NCI-H2107 treated with DMSO at 0.1 percent for 48 hours (cell line): Measurements from ENCODE around the gene LRWD1.

Experiments used
- DNase-seq: peaks from one replicate; lab custom pipeline; 2025; ENCODE audit not compliant: unreplicated experiment; lab: John Stamatoyannopoulos, UW

Gene LRWD1

DNA sequence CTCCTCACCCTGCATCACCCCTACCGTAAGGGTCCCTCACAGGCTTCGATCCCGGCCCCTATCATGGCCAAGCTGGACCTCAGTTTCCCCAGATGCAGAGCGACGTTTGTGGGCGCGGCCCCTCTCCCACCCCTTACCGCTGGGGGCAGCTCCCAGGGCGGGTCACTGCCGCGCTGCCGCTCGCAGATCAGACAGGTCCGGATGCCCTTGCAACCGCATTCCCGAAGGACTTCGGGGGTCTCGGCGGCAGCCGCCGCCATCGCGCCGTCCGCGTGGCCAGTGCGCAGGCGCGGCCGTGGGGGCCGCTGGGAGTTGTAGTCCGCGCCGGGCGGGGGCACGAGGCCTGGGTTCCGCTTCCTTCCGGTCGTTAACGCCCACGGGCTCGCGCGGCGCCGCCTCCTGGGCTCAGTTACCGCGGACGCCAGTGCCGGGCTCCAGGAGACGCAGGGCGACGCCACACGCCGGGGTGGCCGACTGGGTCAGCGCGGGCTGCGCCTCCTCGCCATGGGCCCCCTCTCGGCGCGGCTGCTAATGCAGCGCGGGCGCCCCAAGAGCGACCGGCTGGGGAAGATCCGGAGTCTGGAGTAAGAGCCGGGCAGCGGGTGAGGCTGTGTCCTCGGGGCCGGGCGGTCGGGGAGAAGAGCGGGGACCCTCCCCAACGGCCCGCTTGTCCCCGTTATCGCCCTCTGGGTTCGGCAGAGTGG lies at the start of gene LRWD1, which contains the start of gene ALKBH4:
Gene LRWD1, plus strand, starts transcription at position 408 of the 704 bp plus-strand sequence. Its CDS starts 97 bp downstream, at position 505.
Gene ALKBH4, minus strand, starts transcription at position 287 of the 704 bp plus-strand sequence. Its CDS starts 27 bp downstream, at position 260.
- peak; percentile 80 for DNase-seq

DNA sequence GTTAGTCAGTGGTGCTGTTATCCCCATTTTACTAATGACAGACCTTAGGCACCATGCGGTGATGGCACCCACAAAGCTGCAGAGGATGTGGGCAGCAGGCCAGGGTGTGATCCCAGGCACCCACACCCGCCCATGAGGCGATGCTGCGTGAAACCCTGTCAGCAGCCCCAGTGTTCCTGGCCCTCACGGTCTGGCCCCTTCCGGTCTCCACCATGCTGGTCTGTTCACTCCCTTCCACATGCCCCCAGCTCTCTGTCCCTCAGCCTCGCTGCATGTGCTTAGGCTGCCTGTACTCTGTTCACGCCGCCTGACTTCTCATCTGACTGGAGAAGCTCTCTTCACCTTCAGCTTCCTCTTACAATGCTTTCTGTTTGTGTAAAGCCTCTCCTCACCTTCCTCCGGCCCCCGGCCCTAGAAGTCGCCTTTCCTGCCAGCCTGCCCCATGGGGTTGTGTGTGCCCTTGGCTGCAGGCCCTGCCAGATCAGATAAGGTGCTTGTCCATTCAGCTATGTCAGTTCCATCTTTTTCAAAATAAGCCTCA lies 49.0 kb upstream of the LRWD1 start:
- no peak for DNase-seq

DNA sequence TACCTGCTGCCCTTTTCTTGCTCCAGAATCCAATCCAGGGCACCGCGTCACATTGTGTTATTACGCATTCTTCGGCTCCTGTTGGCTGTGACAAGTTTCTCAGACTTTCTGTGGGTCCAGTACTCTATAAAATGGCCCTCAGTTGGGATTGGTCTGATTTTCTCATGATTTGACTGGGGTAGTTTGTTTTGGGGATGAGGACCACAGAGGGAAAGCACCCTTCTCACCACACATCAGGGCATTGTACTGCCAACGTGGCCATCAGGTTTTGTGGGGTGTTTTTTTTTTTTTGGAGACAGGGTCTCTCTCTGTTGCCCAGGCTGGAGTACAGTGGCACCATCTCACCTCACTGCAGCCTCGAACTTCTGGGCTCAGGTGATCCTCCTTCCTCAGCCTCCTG lies 48.4 kb upstream of the LRWD1 start:
- no peak for DNase-seq

DNA sequence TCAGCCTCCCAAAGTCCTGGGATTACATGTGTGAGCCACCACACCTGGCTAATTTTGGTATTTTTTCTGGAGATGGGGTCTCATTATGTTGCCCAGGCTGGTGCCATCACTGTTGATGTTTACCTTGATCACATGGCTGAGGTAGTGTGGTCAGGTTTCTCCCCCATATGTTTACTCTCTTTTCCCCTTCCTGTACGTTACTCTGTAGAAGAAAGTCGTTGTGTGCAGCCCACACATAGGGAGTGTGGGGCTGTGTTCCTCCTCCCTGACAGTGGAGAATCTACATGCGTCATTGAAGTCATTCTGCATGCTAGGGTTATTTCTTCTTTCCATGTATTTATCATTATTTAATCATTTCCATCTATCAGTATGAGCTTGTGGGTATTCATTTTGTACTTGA lies 47.7 kb upstream of the LRWD1 start:
- no peak for DNase-seq

DNA sequence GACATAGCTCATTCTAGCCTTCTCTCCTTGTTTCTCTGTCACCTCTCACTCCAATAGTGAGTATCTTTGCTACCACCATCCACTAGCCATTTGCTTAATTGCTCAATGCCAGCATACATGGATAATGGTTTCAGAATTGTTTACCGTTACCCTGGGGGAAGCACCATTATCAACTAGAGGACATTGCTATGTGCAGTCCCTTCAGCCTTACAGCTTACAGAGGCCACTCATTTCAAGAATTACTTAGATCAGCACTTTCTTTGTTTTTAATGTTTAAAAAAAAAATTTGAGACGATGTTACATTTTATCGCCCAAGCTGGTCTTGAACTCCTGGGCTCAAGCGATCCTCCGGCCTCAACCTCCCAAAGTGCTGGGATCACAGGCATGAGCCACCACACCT lies 46.2 kb upstream of the LRWD1 start:
- no peak for DNase-seq

DNA sequence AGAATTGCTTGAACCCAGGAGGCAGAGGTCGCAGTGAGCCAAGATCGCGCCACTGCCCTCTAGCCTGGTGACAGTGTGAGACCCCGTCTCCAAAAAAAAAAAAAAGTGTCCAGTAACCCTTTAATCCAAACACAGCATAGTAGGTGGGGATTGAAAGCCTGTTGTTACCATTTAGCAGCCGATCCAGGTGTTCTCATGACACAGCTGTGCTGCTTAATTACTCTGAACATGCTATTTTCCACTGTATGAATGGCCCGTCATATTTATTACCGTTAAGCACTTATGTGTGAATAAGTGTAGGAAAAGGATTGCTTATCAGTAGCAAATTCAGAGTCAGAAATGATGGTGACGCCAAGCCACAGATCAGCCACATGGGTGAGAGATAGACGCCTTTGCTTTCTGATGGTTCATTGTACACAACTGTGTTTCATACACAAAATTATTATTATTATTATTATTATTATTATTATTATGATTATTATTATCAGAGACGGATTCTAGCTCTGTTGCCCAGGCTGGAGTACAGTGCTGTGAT lies 43.0 kb upstream of the LRWD1 start:
- DNase-seq: no peak

DNA sequence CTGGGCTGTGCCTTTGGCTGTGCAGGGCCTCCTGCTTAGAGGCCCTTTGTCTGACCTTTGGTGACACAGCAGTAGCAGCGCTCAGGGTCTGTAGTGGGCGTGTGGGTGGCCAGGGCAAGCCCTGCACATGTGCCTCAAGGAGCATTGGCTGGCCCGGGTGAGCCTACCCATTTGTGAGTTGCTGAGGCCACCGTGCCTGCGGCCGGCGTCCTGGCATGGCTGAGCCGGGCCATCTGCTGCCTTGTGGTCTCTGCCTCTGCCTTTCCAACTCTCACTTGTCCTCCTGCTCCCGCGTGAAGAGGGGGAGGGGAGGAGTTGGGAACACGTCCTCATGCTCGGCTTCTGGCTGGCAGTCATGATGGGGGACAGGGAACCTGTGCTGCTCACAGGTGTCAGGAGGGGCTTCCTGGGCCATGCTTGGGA lies 40.6 kb upstream of the LRWD1 start:
- DNase-seq: no peak

DNA sequence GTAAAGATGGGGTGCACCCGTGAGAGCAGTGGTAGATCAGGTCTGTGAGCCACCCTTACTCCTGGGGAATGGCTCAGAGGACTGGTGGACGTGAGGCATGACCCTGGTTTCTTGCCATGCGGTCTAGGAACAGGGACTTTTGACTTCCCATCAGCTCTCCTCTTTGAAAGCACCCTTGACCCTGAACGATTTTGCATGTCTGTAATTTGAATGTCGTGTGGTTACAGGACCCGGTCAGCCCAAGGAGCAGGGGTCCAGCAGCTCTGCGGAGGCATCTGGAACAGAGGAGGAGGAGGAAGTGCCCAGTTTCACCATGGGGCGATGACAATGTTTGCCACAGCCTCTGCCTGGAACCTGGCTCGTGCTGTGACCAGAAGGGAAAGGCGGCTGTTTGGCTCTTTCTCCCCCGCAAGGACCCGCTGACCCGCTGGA lies 40.0 kb upstream of the LRWD1 start:
- DNase-seq: no peak

DNA sequence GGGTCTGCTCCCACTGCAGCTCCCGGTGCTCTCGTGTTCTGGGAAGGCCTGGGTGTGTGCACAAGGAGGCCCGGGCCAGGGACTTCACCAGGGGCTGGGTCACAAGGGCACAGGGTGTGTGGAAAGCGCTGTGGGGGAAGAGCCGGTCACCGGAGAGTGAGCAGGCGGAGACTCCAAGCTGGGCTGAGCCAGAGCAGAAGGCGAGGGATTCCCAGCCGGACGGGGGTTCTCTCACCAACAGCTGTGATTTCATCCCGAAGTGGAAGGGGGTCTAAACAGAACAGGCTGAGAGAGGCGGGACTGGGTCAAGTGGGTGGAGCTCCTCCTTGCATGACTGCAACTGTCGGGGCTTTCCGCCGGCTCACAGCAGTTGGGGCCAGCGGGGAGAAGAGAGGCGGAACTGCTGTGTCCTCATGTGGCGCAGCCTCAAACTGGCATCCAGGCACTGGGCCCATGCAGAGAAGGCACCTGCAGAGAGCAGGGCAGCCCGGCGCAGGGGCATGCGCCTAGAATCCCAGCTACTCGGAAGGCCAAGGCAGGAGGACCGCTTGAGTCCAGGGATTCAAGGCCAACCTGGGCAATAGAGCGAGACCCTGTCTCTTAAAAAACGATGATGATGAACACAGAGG lies 39.0 kb upstream of the LRWD1 start:
- DNase-seq: no peak

DNA sequence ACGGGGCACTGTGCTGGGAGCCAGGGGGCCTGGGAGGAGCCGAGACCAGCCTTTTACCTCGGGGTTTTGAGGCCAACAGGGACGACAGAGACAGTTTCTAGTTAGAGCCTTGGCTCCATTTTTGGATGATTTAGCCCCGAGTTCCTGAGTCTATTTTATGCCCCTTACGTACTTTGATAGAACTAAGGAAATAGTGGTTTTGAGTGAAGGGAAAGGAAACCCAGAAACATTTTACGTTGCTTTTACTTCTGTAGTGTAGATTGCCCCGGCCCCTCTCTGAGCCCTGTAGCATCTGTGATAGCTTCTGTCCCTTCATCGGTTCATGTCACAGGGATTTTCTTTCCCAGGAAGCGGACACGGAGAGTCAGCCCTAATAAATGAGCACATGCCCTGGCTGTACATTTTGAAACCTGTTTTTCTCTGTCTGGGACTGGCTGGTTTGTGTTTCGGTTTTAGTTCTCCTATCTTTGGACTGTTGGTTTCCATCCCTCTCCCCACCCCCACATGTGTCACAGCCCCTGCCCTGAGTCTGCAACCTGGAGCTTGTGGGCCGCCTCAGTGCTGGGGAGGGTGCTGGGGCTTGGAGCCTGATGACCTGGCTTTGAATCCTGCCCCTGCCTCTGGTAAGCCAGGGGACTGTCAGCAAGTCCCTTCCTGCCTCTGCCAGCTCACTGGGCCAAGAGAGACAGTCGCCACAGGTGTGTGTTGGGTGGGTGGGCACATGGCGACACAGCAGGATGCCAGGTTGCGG lies 38.3 kb upstream of the LRWD1 start:
- no peak for DNase-seq

DNA sequence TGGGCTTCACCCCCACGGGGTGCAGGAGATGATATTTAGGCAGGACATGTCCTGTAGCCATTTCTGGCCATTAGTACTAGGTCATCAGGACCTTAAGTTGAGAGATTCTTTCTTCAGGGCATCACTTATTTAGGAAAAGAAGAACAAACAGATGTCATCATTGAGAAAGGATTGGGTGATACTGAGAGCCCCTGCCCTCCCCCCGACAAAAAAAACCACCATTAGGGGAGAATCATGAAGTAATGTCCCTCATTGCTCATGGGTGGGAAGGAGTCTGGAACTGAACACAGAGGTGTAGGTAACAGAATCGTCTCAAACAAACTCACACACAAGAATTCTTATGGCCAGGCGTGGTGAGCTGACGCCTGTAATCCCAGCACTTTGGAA lies 37.8 kb upstream of the LRWD1 start:
- DNase-seq: no peak

DNA sequence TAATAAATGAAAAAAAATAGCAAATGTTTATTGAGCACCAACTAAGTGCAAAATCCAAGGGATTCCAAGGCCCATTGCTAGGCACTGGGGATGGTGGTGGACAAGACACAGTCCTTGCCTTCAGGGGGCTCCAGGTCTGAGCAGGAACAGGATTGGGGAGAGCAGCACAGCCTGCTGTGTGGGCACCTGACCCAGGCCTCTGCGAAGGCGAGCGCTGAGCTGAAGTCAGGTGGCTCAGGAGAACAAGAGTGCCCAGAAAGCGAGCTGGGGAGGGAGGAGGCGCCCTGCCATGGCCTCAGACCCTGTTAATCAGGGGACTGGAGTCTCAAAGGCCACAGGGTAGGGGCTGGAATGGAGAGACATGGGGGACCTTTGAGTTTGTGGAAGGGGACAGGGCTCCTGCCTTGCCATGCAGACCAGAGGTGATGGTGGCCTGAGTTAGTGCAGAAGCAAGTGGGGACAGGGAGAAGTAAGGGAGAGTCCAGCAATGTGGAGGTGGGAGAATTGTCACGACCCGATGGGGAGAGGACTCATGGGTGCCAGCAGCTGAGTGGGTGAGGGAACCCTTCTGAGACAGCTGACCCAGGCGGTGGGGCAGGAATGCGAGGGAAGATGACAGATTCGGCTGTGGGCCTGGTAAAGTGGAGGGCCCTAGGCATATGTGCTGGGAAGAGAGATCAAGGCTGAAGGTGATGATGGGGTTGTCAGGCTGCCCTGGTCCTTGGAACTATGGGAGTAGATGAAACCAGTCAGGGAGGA lies 35.5 kb upstream of the LRWD1 start:
- no peak for DNase-seq

DNA sequence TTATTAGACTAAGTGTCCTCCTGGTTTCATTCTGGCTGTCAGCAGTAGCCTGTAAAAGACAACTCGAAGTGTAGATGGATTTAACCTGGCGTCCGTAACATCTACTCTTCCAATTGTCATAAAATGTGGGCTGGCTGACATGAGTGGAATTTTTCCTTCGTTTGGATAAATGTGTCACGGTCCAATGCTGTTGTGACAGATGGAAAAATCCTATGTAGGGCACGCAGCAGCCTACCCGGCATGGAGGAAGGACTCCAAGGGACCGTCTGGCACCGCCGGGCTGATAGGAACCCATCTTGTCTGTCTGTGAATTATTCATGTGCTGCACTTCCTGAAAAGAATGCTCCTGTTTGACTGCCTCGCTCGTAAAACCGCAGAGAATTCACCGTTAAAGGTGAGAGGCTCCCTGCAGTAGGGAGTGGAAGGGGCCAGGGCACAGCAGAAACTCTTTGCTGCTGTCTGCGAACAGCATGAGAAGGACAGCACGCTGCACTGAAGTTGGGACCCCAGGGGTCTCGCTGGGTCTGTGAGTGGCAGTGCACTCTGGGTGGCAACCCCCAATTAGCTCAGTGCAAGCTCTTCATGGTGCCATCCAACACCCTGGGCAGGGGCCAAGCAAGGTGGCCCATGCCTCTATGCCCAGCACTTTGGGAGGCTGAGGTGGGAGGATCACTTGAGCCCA lies 33.0 kb upstream of the LRWD1 start:
- peak; percentile 90 for DNase-seq

DNA sequence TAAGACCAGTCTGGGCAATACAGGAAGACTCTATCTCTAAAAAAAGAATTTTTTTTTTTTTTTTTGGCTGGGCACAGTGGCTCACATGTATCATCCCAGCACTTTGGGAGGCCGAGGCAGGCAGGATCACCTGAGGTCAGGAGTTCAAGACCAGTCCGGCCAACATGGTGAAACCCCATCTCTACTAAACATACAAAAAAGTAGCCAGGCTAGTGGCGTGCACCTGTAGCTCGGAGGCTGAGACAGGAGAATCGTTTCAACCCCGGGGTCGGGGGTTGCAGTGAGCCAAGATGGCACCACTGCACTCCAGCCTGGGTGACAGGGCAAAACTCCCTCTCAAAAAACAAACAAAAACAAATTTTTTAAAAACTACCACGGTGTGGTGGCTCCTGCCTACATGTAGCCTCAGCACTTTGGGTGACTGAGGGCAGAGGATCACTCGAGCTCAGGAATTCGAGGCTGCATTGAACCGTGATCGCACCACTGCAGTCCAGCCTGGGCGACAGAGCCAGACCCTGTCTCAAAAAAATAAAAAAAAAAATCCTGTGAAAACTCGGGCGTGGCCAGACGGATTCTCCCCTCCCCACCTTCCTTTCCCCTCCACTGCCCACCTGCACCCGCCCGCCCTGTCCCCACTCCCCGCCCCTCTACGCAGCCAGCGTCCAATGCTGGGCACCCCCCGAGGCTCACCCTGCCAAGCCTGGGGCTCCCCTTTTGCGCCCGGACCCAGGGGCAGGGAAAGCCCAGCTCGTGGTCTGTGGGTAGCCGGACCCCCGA lies 32.2 kb upstream of the LRWD1 start:
- DNase-seq: no peak

DNA sequence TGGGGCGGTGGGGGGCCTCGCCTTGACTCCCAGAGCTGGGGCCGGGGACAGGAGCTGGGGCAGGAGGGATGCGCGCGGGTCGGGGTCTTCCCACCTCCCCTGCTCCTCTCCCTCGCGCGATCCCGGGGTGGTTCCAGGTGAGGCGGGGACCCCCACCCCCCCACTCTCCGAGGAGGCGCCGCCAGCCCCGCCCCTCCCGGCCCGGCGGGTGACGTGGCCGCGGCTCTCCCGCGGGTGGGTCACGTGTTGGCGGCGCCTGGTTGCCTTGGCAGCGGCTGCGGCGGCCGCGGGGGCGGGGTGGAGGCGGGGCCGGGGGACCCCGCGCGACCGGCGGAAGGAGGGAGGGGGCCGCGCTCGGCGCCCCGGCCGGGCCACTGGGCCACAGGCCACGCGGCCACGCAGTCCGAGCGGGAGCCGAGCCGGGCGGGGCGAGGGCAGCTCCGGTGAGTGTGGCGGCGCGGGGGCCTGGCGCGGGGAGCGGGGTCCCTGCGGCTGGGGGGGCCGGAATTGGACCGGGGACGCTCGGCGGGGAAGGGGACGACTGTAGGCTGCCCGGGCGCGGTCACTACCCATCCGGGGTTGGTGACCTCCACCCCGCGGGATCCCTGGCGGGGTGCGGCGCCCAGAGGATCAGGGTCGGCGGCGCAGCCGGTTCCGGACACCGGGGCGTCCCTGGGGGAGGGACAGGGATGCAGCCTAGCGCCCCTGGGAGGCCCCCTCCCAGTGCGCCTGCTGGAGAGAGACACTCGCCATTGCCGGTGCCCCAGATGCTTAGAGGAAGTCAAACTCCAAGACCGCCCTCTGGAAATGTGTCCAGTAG lies 31.4 kb upstream of the LRWD1 start, which contains the start of gene ORAI2:
Gene ORAI2, plus strand, starts transcription at position 357 of the 820 bp plus-strand sequence. CDS start 5,382 bp downstream, outside the sequence.
- DNase-seq: peak; percentile 24

DNA sequence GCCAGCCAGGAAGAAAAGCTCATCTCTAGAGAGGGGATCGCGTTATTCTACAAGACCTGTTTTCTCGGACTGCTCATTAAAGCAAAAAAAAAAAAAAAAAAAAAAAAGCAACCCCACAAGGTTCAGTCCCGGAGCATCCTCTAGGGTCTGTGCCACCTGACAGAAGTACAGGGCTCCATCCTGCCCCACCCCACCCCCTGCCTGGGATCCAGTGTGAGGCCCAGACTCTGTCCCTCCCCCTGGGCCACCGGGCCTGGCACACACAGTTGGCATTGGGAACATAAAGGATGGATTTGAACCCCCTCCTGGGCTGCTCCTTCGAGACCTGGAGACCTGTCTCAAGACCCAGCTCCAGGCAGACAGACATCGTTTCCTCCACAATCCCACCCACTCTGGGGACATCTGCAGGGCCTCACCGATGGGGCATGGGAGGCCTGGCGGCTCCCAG lies 30.7 kb upstream of the LRWD1 start:
- no peak for DNase-seq

DNA sequence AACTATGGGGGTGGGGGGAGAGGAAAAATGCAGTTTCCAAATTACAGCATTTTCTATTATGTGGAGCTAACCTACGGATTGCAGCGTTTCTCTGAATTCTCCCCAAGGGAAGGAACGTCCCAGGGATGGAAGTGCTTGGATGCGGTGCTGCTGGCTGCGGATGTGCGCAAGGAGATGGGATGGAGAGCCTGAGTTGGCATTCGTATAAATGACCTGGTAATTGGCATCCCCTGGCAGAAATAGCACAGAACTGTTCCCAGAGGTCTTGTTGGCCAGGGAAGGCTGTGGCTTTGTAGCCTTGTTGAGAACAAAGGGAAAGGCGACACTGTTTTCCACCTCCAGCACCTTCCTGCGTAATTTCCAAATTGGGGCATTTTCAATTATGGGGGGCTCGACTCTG lies 28.7 kb upstream of the LRWD1 start:
- DNase-seq: no peak
